HL-60/S4 treated with retinoic acid at 250 ng/mL for 4 days and 3 days (cell line): ENCODE results near the gene SUSD3.

ENCODE experiments used
- in situ Hi-C: fragments of 300-500 bp; cut with MboI; formaldehyde crosslinking; loops from 2 replicates; pipeline ENCODE4 v1.7.0; 2022; ENCODE audit warnings: low sequenced_read_pairs

SUSD3 gene

DNA sequence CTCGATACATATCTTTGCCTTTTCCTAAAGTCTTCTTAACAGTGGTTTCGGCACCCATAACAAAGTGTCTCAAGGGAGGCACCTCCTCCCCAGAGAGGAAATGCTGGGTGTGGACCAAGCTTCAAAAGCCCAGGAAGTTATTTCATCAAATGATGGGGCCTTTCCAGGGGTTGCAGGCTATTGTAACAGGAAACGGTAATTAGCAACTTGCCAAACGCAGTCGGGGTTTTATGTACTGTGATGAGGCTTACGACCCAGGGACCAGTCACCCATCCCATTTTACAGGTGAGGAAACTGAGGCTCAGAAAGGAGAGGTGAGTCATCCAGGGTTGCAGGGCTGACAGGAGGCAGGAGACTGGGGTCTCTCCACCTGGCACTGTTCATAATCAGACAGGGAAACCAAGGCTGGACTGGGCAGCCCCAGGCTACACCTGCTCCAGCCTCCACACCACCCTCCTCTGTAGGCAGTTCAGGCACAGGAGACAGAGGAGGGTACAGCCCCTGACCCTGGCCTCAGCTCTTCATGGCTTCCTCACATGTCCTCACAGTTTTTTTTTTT is 30.0 kb upstream of the SUSD3 start:
- in situ Hi-C loops = no loop called here

DNA sequence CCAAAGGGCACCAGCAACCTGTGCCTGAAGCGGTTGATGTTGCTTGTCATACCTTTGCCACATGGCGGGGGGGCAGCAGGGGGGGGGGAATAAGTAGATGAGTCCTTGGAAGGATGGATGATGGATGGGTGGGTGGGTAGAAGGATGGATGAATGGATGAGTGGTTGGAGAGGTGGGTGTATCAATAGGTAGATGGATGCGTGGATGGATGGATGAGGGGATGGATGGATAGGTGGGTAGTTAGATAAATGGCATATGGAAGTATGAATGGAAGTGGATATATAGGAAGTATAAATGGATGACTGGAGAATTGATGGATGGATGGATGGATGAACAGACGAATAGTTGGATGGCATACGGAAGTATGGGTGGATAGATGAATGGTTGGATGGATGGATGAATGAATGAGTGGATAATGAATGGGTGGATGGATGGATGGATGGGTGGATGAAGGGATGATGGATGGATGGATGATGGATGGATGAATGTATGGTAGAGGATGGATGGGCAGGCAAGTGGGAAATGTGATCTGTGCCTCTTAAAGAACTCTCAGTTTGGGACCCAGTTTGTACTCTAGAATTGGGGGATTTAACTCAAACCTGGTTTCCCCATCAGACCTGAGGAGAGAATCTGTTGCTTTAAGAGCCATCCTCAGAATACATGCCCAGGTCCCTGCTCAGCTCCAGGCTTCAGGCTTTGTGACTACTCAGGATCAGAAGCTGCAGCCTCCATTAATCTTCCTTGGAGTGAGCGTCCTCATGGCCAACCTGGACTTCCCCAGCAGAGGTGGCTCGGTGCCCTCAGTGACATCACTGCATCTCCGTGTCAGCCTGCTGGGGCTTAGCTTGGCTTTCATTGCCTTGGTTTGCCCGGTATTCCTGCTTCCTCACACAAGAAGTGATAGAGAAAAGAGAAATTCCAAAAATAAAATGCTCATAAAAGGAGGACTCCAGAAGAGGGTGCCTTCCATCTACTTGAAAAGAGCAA is 27.6 kb upstream of the SUSD3 start:
- in situ Hi-C loops = no loop called here

DNA sequence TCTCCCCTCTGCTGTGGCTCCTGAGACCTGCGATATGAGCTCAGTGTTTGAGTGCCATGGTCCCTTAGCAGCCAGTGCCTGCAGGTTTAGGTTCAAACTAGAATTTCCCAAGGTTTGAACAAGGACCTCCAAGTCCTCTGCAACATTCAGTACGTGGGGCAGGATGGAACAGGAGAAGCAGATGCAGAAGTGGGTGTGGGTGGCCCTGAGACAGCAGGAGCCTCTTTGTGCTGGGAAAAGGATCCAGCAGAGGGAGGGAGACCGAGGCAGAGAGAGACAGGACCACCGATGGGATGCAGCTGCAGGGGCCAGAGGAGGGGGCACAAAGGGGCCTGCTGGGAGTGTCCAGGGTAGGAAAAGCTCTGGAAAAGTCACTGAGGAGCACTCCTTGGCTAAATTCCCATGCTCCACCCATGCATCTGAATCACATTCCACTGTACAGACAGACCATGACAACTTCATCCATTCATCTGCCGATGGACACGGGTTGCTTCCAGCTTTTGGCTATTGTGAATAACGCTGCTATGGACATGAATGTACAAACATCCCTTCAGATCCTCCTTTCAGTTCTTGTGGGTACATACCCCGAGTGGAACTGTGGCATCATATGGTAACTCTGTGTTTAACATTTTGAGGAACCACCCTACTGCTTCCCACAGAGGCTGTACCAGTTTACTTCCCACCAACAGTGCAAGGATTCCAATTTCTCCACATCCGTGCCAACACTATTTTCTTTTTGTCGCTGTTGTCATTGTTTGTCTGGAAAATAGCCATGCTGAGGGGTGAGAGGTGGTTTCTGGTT is 26.7 kb upstream of the SUSD3 start:
- in situ Hi-C loops = no loop called here

DNA sequence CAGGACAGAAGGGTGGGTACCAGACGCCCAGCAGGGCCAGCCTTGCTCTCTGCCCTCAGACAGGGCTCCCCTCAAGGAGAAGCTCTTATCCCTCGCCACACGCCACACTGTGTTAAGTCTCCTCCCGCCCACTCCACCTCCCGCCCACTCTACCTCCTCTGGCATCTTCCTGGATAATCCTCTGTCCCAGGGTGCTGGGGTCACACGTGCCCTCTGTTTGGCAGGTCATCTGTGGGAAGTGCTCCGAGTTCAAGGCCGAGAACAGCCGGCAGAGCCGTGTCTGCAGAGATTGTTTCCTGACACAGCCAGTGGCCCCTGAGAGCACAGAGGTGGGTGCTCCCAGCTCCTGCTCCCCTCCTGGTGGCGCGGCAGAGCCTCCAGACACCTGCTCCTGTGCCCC is 26.0 kb upstream of the SUSD3 start:
- in situ Hi-C loops = no loop called here

DNA sequence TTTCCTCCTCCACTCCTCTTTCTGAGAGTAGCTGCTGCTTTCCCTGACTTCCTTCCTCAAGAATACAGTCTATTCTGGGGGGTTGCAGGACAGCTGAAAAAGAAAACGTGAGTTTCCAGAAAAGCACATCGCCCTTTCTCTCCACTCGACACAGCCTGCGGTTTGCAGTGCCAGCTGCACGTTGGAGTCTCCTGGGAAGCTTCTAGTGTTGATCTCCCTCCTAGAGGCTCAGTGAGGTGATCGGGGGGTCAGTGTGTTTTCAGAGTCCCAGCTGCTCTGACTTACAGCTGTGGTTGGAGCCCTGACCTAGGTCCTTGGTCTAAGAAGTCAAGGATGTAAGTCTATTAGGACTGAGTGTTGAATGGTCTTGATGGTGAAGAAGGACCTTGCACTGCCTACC is 25.0 kb upstream of the SUSD3 start:
- in situ Hi-C loops = no loop called here

DNA sequence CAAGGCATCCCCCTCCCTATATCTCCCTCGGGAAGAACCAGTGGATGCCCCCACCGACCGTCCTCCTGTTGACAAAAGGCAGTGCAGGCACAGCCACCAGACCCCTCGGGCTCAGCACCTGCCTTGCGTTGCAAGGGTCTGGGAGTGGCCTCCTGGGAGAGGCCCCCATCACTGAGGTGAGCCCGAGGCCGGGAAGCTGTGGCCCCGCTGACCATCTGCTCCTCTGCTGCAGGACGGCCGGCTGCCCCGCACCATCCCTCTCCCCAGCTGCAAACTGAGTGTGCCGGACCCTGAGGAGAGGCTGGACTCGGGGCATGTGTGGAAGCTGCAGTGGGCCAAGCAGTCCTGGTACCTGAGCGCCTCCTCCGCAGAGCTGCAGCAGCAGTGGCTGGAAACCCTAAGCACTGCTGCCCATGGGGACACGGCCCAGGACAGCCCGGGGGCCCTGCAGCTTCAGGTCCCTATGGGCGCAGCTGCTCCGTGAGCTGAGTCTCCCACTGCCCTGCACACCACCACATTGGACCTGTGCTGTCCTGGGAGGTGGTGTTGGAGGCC is 23.3 kb upstream of the SUSD3 start:
- in situ Hi-C loops = no loop called here

DNA sequence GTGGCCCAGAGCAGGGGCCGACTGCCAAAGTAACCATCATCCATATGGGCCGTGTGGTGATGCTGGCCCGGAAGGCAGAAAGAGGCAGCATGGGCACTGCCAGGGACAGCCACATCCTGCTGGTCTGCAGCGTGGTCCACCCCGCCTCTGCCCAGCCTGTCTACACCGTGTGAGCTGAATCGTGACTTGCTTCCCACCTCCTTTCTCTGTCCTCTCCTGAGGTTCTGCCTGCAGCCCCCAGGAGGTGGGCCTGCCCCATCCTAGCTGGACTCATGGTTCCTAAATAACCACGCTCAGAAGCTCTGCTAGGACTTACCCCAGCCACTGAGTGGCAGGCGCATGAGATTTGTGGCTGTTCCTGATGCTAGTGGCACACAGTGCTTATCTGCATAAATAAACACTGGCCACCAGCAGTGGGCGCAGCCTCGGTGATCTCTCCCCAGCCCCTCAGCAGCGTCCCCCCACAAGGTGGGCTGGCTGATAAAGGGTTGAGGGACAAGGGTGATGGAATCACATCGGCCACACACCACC is 22.6 kb upstream of the SUSD3 start:
- in situ Hi-C loops = no loop called here

DNA sequence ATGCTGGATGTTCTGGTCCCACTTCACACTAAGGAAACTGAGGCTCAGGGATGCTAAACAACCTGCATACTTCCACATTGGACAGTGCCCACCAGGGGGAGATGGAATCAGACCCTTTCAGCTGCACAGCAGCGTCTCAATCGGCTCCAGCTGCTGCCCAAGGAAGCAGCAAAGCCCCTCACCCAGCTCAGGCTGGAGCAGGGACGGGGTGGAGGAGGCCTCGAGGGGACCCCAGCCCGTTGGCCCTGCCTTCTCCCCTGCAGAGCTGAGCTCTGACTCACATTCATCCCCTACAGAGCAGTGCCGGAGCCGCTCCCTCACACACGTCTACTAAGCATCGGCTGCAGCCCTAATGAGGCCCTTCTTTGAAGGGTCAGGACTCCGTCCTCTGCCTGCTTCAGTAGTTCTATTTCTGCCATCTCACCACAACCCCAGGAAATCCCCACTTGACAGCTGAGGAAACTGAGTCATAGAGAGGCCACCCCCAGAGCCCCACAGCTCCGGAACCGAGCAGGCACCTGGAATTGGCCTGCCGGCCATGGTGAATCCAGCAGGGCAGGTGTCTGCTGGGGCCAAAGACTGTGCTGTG is 21.5 kb upstream of the SUSD3 start:
- in situ Hi-C loops = no loop called here

DNA sequence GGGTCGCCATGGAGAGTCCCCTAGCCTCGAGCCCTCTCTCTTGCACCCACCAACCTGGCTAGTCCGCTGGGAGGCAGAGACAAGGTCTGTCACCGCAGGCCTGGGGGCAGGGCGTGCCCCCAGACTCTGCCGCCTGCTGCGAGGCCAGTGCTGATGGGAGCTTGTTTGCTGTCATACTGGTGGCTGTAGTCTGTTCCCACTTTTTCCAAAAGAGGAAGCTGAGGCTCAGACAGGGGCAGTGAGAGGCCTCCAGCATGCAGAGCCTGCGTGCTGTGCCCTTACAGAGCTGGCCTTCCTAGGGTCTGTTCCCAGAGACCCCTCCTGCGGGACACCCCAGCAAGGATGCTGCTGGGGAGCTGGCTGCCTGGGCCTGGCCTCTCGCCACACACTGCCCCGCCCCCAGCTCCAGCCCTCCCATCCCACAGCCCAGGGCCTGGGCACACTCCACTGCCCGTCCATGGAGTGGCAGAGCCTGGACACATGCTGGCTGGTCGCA is 21.0 kb upstream of the SUSD3 start:
- in situ Hi-C loops = no loop called here

DNA sequence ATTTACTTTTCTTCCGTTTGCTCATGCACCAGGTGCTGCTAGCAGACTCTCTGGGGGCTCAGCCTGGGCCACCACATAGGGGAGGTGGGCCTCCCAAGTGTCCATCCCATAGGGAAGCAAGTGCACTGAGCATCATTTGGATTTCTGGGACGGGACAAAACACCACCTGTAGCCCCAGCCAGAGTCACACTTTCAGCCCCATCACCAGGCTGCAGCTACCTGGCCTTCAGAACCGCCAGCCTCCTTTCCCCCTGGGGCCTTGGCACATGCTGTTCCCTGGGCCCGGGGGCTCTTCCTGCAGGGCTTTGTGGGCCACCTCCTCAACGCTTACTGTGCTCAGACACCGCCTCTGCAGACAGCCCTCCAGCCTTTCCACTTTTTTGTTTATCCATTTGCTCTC is 19.6 kb upstream of the SUSD3 start:
- in situ Hi-C loops = no loop called here

DNA sequence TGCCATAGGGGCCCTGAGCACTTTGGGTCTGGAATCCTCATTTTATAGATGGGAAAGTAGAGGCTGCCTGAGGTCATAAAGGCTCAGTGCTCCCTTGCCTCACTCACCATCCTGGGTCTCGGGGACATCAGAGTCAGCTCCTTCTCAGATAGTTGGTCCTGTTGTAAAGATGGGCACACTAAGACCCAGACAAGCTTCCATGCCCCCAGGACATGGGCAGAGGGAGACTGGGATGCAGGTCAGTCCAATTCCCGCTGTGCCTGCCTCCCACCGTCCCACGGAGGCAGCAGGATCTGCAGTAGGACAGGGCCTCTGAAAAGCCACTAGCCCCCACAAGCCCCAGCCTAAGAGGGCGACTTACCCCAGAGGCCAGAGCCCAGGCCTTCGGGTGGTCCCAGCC is 19.0 kb upstream of the SUSD3 start:
- in situ Hi-C loops = no loop called here

DNA sequence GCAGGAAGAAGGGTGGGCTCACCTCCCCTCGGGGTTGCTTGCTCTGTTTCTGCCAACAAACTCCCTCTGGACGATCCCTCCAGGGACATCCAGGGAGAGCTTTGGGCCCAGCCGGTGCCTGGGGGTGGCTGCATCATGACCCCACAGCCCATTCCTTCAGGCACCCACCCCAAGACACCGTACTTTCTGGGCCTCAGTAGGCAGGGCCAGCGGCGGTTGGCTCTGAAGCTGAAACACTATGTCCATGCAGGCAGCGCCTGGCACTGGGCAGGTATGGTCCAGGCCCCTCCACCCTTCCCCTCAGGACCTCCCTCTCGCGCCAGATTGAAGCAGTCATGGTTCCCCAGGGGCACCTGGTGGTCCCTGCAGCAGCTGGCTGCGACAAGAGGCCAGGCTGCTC is 18.5 kb upstream of the SUSD3 start:
- in situ Hi-C loops = no loop called here

DNA sequence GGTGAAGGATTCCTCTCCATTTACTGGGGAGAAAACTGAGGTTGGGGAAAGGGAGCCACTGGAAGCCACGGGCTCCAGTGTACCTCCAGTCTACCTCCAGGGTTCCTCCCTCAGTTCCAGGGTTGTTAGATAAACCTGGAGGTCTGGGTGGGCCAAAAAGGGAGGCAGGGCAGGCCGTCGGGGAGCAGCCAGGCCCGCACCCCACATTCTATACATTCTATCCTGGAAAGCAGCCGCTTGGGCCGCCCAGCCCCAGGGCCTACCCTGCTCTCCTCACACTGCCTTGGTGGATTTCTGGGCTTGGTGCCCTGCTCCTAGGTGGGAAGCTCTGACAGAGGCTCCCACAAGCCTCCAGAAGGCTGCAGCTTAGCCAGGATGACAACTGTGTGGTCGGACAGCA is 18.1 kb upstream of the SUSD3 start:
- in situ Hi-C loops = no loop called here

DNA sequence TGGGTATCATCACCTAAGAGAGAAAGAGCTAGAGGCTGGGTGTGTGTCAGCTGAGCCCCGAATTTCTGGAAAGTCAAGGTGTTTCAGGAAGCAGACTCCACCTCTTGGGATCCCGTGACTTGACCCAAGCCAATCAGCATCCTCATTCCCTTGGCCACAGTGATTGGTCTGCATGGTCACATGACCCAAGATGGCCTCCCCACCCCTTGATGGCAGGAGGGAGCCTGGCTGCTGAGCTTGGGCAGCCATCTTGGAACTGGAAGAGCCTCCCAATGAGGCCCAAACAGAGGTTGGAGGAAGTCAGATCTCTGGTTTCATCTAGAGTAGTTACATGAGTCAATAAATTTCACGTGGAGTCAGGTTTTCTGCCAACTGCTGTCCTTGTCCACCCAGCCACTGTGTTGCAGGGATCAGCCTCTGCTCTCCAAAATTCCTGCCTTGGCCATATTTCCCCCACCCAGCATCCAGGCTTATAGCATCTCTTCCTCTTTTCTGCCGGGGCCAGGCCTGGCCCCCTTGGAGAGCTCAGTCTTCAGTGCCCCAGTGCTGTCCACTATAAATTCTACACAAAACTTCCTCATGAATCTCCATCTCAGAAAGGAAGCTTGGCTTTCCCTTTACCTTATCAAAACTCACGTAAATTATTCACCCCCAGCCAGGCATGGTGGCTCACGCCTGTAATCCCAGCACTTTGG is 17.2 kb upstream of the SUSD3 start:
- in situ Hi-C loops = no loop called here

DNA sequence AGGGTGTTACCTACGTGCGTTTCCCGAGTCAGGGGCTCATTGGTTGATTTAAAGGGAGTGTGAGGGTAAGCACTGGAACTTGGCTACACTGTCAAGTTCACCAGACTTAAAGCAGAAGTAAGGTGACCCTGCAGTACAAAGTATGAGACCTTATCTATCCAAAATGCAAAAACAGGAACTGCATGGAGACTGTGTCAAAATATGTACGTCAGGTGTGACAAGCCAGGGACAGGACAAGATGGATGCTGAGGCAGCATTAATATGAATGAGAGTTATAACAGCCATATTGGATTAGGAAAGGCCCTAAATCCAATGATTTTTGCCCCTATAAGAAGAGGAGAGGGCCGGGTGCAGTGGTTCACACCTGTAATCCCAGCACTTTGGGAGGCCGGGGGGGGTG is 15.4 kb upstream of the SUSD3 start:
- in situ Hi-C loops = no loop called here

DNA sequence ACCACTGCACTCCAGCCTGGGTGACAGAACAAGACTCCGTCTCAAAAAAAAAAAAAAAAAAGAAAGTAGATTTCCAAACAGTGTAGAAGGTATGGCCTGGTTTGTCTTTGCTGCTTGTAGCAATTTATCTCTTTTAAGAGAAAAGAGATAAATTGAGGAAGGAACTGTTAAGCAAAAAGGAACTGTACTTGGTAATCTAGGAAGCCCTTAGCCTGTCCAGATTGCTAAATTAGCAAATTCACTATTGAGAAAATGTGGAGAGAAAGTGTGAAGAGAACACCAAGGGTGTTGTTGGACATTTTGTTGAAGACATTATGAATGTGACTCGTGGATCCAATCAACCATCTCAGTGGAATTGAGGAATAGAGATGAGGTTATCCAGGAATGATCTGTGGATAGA is 13.0 kb upstream of the SUSD3 start:
- in situ Hi-C loops = no loop called here

DNA sequence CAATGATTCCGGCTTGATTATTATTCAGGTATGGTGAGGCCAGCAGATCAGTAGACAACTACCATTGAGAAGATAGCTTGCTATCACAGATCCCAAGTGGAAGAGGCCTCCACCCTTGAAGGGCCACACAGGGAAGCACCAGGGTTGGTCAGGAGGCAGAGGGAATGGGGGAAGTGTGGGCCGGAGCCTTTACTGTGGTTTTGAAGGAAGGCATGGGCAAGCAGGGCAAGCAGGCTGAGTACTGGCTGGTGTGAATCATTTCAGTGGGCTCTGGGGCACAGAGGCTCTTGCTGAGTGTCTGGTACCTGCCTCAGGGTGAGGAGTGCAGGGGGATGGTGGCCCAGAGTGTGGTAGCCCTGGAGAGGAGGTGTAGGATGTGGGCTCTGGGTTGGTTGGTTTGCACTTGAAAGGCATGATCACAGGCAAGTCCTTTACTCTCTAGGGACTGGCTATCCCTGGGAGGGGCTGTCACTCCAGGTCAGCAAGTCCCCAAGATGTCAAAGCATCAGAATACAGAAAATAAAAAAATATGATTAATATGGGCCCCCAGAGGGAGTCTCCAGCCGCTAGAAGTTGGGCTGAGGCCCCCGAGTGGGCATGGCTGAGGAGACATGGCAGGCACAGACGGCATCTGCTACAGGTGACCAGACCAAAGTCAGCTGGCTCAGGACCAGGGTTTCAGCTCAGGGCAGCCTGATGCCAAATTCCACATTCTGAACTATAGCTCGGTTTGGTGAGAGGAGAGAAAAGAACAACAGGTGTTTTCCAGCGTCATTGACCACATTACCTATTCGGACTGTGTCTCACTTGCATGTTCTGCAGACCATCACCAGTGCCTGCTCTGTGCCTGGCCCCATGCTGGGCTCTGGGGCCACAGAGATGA is 9.7 kb upstream of the SUSD3 start:
- in situ Hi-C loops = no loop called here

DNA sequence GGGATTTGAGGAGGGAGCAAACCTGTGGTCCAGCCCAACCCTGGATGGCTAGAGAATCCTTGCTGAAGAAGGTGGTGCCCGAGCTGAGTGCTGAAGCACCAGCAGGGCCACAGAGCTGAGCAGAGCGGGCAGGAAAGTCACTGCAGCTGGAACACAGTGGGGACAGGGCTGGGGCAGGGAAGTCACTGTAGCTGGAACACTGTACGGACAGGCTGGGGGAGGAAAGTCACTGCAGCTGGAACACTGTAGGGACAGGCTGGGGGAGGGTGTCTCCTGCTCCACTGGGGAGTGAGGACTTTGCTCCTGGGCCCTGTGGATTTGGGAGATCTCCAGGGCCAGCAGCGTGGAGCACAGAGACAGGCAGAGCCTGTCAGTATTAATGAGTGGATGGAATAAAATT is 9.0 kb upstream of the SUSD3 start:
- in situ Hi-C loops = no loop called here

DNA sequence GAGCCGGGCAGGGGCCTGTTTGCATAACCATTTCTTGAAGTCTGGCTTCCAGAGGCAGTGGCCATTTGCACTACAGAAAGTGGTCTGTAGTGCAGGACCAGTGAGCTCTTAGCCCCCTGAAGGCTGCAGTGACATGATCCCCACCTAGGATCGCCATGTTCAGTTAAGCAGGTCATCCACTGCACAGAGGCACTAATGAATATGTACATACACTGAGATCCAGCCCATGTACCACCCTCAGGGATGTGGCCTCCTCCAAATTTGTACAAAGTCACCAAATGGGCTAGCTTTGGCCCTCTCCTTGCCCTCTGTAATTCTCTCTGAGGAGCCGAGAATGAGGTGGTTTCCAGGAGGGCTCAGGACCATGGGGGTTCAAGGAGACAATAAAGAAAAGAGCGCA is 8.3 kb upstream of the SUSD3 start:
- in situ Hi-C loops = no loop called here
